ENCODE measurements around the gene FBXL13. TPM values are rescaled to one million over a fixed set of nuclear protein-coding genes. Genes with fewer than 3 reads are reported as not detected.

FBXL13 gene
- total and polyA plus RNA-seq, 7 experiments from 2014 or later: 0.44 to 1.9 (median 1.1) TPM; not detected in 1

DNA sequence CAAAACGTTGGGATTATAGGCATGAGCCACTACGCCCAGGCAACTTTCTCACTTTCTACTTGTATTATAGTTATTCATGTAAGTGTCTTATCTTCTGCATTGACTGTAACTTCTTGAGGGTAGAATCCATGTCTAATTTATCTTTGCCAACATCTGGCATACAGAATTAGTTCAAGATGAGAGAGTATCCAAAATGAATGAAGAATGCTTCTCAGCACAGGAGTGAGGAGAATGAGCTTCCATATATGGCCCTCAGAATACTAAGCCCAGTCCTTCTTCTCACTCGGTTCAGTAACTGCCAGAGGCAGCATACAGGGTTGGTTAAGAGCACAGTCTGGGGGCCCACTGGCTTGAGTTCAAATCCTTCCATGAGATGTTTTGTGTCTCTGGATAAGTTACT, 236.8 kb downstream of the FBXL13 start:
- Mint-ChIP-seq H3K4me1 (peaks cover 0 to 7% (median 0%) of the 10 kb centered on the region in 7 donors), H3K9me3 (no peaks in the 10 kb centered on the region), H3K27ac (peak overlapping the region in 1 of 9 donors; percentile 16), H3K27me3 (peaks cover 0 to 4% (median 0%) of the 10 kb centered on the region in 5 donors), H3K36me3 (peaks cover 6 to 29% (median 15%) of the 10 kb centered on the region in 5 donors), H3K4me3 (no peak overlapping the region)
- no peak overlapping the region for H3K4me3 ChIP-seq (ENCODE audit: low read length)
- no peaks in the 10 kb centered on the region for H3K4me1 ChIP-seq (ENCODE audit: control insufficient read depth in 2 of 2, insufficient read depth in 2 of 2, low read length in 2 of 2)
- no peak overlapping the region for H3K27ac ChIP-seq (ENCODE audit: low read depth, low read length)
- no peaks in the 10 kb centered on the region for H3K9me3 ChIP-seq (ENCODE audit: control insufficient read depth in 2 of 3, low read length in 3 of 3)
- POLR2A ChIA-PET: no interaction called here
- DNase-seq (no peak), ATAC-seq (no peak)
- CTCF ChIA-PET: interaction anchor here (0.9 kb wide), 1 partner anchor 8 kb away, joined by 3 read pairs; no protein-coding TSS in a partner anchor
- H3K27me3 ChIP-seq (ENCODE audit: control insufficient read depth in 2 of 2, insufficient read depth in 2 of 2, low read length in 2 of 2): no peaks in the 10 kb centered on the region
- intact Hi-C loops (cut with micrococcal nuclease): no loop called here
- H3K36me3 ChIP-seq (ENCODE audit: control insufficient read depth in 2 of 3, insufficient read depth in 3 of 3, low read length in 3 of 3): no peaks in the 10 kb centered on the region

DNA sequence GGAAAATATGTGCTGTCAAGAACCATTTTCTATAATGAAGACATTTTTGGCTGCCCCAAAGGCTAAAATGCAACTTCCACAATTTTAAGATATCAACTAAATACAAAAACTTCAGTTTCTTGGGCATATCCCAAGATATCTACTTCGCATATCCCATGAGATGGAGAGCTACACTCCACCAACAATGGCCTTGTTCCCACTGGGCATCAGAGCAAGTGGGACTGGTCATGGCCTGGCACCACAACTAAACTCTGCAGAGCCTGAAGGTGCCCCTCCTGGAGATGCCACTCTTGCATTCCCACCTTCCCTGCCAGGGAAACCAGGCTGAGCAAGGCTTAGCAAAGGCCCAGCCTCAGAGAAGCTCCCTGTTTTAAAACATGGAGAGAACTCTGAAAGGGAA, 237.6 kb downstream of the FBXL13 start:
- Histone ChIP-seq H3K4me1 (ENCODE audit: control insufficient read depth in 2 of 2, insufficient read depth in 2 of 2, low read length in 2 of 2) (no peaks in the 10 kb centered on the region), H3K9me3 (ENCODE audit: control insufficient read depth in 2 of 3, low read length in 3 of 3) (no peaks in the 10 kb centered on the region), H3K36me3 (ENCODE audit: control insufficient read depth in 2 of 3, insufficient read depth in 3 of 3, low read length in 3 of 3) (no peaks in the 10 kb centered on the region), H3K27ac (ENCODE audit: low read depth, low read length) (no peak overlapping the region), H3K27me3 (ENCODE audit: control insufficient read depth in 2 of 2, insufficient read depth in 2 of 2, low read length in 2 of 2) (no peaks in the 10 kb centered on the region), H3K4me3 (ENCODE audit: low read length) (no peak overlapping the region)
- ATAC-seq: no peak
- no peak for DNase-seq
- POLR2A ChIA-PET: no interaction called here
- Mint-ChIP-seq H3K27me3 (peaks cover 0 to 4% (median 0%) of the 10 kb centered on the region in 5 donors), H3K4me3 (no peak overlapping the region), H3K4me1 (peaks cover 0 to 7% (median 0%) of the 10 kb centered on the region in 7 donors), H3K9me3 (no peaks in the 10 kb centered on the region), H3K27ac (no peak overlapping the region), H3K36me3 (peaks cover 6 to 31% (median 15%) of the 10 kb centered on the region in 5 donors)
- CTCF ChIA-PET: interaction anchor here (0.9 kb wide), 1 partner anchor 9 kb away, joined by 3 read pairs; no protein-coding TSS in a partner anchor
- intact Hi-C loops (cut with micrococcal nuclease): no loop called here

DNA sequence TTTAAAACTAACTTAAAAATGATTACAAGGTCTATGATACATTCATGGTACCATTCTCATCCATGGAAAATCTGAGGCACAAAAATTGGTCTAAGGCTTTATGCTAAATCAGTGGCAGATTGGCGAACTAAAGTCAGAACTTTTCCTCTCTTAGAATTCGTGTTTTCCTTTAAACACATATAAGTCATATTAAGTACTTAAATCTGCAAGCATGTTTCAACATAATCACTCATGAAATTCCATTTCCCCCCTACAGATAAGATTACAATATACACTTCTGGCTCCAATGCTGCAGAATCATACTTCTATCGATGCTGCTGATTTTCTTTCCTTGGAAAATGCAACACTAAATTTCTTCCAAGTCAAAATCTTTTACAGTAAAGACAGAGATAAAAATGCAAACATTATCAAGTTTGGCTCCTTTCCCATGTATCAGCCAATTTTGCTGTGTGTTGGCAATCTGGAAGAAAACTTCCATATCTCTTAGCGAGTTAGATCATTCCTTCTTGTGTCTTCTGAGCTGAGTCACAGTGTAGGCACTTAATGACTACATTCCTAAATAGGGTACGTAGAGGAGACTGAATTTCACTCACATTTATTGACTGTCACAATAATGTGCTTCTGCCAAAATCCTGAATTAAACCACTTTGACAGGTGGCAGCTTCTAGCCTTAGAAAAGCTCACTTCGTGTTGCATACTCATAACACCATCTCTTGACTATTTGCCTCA, 238.2 kb downstream of the FBXL13 start:
- ChIA-PET POLR2A (no interaction called here), CTCF (no interaction called here)
- ATAC-seq: no peak
- no peaks in the 10 kb centered on the region for H3K36me3 ChIP-seq (ENCODE audit: control insufficient read depth in 2 of 3, insufficient read depth in 3 of 3, low read length in 3 of 3)
- H3K27ac ChIP-seq (ENCODE audit: low read depth, low read length): no peak overlapping the region
- Mint-ChIP-seq H3K27ac (no peak overlapping the region), H3K4me3 (no peak overlapping the region), H3K9me3 (no peaks in the 10 kb centered on the region), H3K36me3 (peaks cover 6 to 36% (median 15%) of the 10 kb centered on the region in 5 donors), H3K27me3 (peaks cover 0 to 4% (median 0%) of the 10 kb centered on the region in 5 donors), H3K4me1 (peaks cover 0 to 7% (median 0%) of the 10 kb centered on the region in 7 donors)
- no peaks in the 10 kb centered on the region for H3K4me1 ChIP-seq (ENCODE audit: control insufficient read depth in 2 of 2, insufficient read depth in 2 of 2, low read length in 2 of 2)
- H3K27me3 ChIP-seq (ENCODE audit: control insufficient read depth in 2 of 2, insufficient read depth in 2 of 2, low read length in 2 of 2): no peaks in the 10 kb centered on the region
- no peaks in the 10 kb centered on the region for H3K9me3 ChIP-seq (ENCODE audit: control insufficient read depth in 2 of 3, low read length in 3 of 3)
- no peak for DNase-seq
- intact Hi-C loops (cut with micrococcal nuclease): no loop called here
- no peak overlapping the region for H3K4me3 ChIP-seq (ENCODE audit: low read length)

DNA sequence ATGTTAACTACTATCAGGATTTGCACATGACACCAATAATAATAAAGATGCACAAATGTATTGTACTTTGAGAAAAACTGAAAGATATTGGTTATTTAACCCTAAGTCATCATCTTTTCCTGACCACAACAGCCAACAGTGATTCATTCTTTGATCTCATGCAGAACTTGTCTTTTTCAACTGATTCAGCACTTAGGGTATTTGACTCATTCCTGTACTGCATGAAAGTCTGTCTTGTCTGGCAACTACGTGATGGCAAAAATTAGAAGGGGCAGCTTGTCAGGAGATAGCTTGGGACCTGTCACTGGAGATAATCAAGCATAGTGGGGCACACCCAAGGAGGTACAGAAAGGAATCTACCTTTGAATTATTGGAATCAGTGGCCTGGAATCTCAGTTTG, 239.6 kb downstream of the FBXL13 start:
- Mint-ChIP-seq H3K27ac (no peak overlapping the region), H3K27me3 (no peaks in the 10 kb centered on the region)
- no peak for DNase-seq

DNA sequence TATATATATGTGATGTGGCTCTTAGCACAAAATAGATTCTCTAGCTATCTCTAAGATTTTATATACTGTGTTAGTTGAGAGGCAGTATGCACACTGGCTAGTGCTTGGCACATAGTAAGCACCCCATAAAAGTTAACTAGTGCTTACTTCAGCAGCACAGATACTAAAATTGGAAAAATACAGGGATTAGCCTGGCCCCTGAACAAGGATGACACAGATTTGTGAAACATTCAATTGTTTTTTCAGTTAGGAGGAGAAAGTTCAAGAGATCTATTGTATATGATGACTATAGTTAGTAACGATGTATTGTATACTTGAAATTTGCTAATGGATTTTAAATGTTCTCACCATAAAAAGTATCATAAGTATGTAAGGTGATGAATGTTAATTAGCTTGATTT, 240.1 kb downstream of the FBXL13 start:
- DNase-seq (no peak), ATAC-seq (no peak)
- Mint-ChIP-seq H3K9me3 (no peaks in the 10 kb centered on the region), H3K27ac (no peak overlapping the region), H3K27me3 (no peaks in the 10 kb centered on the region), H3K4me3 (no peak overlapping the region), H3K4me1 (peaks cover 0 to 7% (median 0%) of the 10 kb centered on the region in 7 donors), H3K36me3 (peaks cover 7 to 49% (median 26%) of the 10 kb centered on the region in 5 donors)
- H3K36me3 ChIP-seq (ENCODE audit: control insufficient read depth in 2 of 3, insufficient read depth in 3 of 3, low read length in 3 of 3): peaks cover 0 to 3% (median 0%) of the 10 kb centered on the region in 3 experiments
- no peak overlapping the region for H3K27ac ChIP-seq (ENCODE audit: low read depth, low read length)
- H3K4me3 ChIP-seq (ENCODE audit: low read length): no peak overlapping the region
- intact Hi-C loops (cut with micrococcal nuclease): no loop called here
- no peaks in the 10 kb centered on the region for H3K4me1 ChIP-seq (ENCODE audit: control insufficient read depth in 2 of 2, insufficient read depth in 2 of 2, low read length in 2 of 2)
- H3K9me3 ChIP-seq (ENCODE audit: control insufficient read depth in 2 of 3, low read length in 3 of 3): no peaks in the 10 kb centered on the region
- CTCF ChIA-PET: no interaction called here
- no peaks in the 10 kb centered on the region for H3K27me3 ChIP-seq (ENCODE audit: control insufficient read depth in 2 of 2, insufficient read depth in 2 of 2, low read length in 2 of 2)
- POLR2A ChIA-PET: no interaction called here

More for the DNA sequence above, 239.6 kb downstream of the FBXL13 start:
- no peaks in the 10 kb centered on the region for H3K9me3 Mint-ChIP-seq
- Histone ChIP-seq H3K36me3 (ENCODE audit: control insufficient read depth in 2 of 3, insufficient read depth in 3 of 3, low read length in 3 of 3) (no peaks in the 10 kb centered on the region), H3K9me3 (ENCODE audit: control insufficient read depth in 2 of 3, low read length in 3 of 3) (no peaks in the 10 kb centered on the region), H3K4me1 (ENCODE audit: control insufficient read depth in 2 of 2, insufficient read depth in 2 of 2, low read length in 2 of 2) (no peaks in the 10 kb centered on the region), H3K27ac (ENCODE audit: low read depth, low read length) (no peak overlapping the region), H3K4me3 (ENCODE audit: low read length) (no peak overlapping the region), H3K27me3 (ENCODE audit: control insufficient read depth in 2 of 2, insufficient read depth in 2 of 2, low read length in 2 of 2) (no peaks in the 10 kb centered on the region)
- no peak for ATAC-seq
- ChIA-PET CTCF (no interaction called here), POLR2A (no interaction called here)
- H3K36me3 Mint-ChIP-seq: peaks cover 7 to 44% (median 22%) of the 10 kb centered on the region in 5 donors
- H3K4me1 Mint-ChIP-seq: peaks cover 0 to 7% (median 0%) of the 10 kb centered on the region in 7 donors
- intact Hi-C loops (cut with micrococcal nuclease): no loop called here
- peak overlapping the region in 1 of 10 donors; percentile 1 for H3K4me3 Mint-ChIP-seq

DNA sequence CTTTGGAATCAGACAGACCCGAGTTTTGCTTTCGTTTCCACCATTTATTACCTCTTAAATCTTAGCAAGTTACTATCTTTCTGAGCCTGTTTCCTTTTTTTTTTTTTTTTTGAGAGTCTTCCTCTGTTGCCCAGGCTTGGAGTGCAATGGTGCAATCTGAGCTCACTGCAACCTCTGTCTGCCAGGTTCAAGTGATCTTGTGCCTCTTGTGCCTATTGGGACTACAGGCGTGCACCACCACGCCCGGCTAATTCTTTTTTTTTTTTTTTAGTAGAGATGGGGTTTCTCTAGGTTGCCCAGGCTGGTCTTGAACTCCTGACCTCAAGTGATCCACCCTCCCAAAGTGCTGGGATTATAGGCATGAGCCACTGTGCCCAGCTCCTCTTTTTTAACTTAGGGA, 241.3 kb downstream of the FBXL13 start:
- H3K4me3 ChIP-seq (ENCODE audit: low read length): no peak overlapping the region
- H3K27me3 ChIP-seq (ENCODE audit: control insufficient read depth in 2 of 2, insufficient read depth in 2 of 2, low read length in 2 of 2): no peaks in the 10 kb centered on the region
- H3K9me3 ChIP-seq (ENCODE audit: control insufficient read depth in 2 of 3, low read length in 3 of 3): no peaks in the 10 kb centered on the region
- H3K4me1 Mint-ChIP-seq: peaks cover 0 to 7% (median 0%) of the 10 kb centered on the region in 7 donors
- no peak for ATAC-seq
- DNase-seq: no peak
- POLR2A ChIA-PET: no interaction called here
- no peak overlapping the region for H3K27ac Mint-ChIP-seq
- H3K9me3 Mint-ChIP-seq: no peaks in the 10 kb centered on the region
- H3K36me3 ChIP-seq (ENCODE audit: control insufficient read depth in 2 of 3, insufficient read depth in 3 of 3, low read length in 3 of 3): peaks cover 0 to 11% (median 0%) of the 10 kb centered on the region in 3 experiments
- no peak overlapping the region for H3K27ac ChIP-seq (ENCODE audit: low read depth, low read length)
- H3K4me3 Mint-ChIP-seq: no peak overlapping the region
- no peaks in the 10 kb centered on the region for H3K4me1 ChIP-seq (ENCODE audit: control insufficient read depth in 2 of 2, insufficient read depth in 2 of 2, low read length in 2 of 2)
- CTCF ChIA-PET: no interaction called here
- H3K27me3 Mint-ChIP-seq: no peaks in the 10 kb centered on the region
- H3K36me3 Mint-ChIP-seq: peaks cover 7 to 58% (median 35%) of the 10 kb centered on the region in 5 donors
- intact Hi-C loops (cut with micrococcal nuclease): no loop called here

DNA sequence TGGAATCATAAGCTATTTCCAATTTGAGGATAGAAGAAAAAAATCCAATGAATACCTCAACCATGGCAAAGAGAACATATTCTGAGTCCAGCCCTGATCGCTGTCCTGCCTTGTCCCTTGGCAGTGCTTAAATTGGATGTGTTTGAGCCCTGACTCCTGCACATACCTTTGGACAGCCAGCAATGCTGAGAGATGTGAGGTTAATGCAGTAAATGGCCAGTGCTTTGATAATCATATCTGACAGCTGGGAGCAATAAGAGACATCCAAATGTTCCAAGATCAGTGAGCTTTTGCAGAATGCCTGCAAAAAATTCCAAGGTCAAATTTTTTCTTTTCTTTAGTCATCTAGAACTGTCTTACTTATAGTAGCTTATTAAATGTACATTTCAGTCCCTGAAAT, 241.9 kb downstream of the FBXL13 start:
- Mint-ChIP-seq H3K27ac (no peak overlapping the region), H3K36me3 (peaks cover 5 to 55% (median 42%) of the 10 kb centered on the region in 5 donors), H3K27me3 (no peaks in the 10 kb centered on the region), H3K4me1 (peaks cover 0 to 7% (median 0%) of the 10 kb centered on the region in 7 donors), H3K4me3 (no peak overlapping the region), H3K9me3 (no peaks in the 10 kb centered on the region)
- Histone ChIP-seq H3K27ac (ENCODE audit: low read depth, low read length) (no peak overlapping the region), H3K9me3 (ENCODE audit: control insufficient read depth in 2 of 3, low read length in 3 of 3) (no peaks in the 10 kb centered on the region), H3K4me1 (ENCODE audit: control insufficient read depth in 2 of 2, insufficient read depth in 2 of 2, low read length in 2 of 2) (no peaks in the 10 kb centered on the region), H3K4me3 (ENCODE audit: low read length) (no peak overlapping the region), H3K36me3 (ENCODE audit: control insufficient read depth in 2 of 3, insufficient read depth in 3 of 3, low read length in 3 of 3) (peaks cover 0 to 11% (median 0%) of the 10 kb centered on the region in 3 experiments), H3K27me3 (ENCODE audit: control insufficient read depth in 2 of 2, insufficient read depth in 2 of 2, low read length in 2 of 2) (no peaks in the 10 kb centered on the region)
- ATAC-seq (no peak), DNase-seq (no peak)
- intact Hi-C loops (cut with micrococcal nuclease): no loop called here
- ChIA-PET POLR2A (no interaction called here), CTCF (no interaction called here)
